NCI-H1417 (cell line): ENCODE data around the gene CLOCK.

Source experiments
- DNase-seq, 3 experiments: peaks; one replicate each; lab custom pipeline; 2025; lab: John Stamatoyannopoulos, UW

The CLOCK gene

DNA sequence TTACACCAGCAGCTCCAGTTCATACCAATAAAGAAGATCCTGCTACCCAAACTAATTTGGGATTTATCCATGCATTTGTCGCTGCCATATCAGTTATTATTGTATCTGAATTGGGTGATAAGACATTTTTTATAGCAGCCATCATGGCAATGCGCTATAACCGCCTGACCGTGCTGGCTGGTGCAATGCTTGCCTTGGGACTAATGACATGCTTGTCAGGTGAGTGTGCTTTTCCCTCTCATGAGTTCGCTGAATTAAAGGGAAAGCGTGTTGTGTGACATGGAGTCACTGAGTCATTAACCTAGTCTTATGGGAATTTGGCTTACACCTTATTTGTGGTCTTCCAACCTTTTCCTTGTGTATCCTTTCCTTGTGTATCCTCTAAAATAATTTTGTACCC, 135.1 kb downstream of the CLOCK start:
- no peak for DNase-seq

DNA sequence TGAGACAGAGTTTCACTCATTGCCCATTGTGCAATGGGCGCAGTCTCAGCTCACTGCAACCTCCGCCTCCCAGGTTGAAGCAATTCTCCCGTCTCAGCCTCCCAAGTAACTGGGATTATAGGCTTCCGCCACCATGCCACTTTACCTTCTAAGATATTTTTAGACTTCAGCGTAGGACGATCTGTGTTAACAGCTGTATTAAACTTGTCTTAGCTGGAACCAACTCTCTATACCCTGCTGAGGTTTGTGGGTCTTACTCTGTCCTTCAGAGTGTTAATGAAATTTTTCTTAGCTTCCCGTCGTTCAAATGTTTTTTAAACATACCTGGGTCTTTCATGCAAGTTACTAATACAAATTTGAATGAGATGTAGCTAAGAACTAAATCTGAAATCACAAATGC, 136.3 kb downstream of the CLOCK start:
- no peak for DNase-seq

DNA sequence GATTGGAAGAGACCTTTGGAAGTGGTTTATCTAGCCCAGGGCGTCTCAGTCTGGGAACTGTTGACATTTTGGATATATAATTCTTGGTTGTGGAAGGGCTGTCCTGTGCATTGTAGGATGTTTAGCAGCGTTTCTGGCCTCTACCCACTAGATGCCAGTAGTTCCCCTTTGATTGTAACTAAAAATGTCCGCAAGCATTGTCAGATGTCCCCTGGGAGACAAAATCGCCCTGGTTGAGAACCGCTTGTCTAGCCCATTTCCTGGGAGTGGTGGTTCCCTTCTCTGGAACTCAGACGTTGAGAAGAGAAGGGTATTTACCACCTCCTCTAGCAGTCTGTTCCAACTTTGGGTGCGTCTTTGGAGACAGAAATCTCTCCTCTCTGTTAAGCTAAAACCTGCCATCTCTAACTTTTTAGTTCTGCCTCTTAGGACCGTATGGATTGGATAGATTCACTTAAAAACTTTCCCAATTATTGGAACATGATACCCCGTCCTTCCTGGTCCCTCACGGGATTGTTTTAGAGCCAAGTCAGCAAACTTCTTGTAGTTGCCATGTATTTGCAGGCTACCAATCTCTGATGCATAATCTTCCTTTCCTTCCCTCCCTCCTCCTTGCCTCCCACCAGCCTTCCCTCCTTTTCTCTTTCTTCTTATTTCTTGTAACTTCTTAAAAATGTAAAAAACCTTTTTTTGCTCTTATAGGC, 137.1 kb downstream of the CLOCK start:
- no peak for DNase-seq

GRCh38 chr4:55407764-55408163, 138.9 kb downstream of the CLOCK start:
- DNase-seq = no peak

DNA sequence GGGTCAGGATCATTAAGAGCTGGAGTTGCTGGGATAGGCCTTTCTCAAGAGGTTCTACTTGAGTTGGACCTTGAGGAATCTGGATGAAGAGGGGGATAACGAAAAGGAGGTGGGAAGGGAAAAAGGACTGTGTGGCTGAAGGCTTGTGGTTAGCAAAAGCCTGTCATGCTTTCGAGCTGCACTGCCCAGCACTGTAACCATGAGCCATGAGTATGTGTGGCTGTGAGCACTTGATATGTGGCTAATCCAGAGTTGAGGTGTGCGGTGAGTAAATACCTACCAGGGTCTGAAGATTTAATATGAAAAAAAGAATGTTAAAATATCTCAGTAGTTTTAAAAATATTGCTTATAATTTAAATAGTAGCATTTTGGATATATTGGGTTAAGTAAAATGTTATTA, 139.6 kb downstream of the CLOCK start:
- DNase-seq = no peak

DNA sequence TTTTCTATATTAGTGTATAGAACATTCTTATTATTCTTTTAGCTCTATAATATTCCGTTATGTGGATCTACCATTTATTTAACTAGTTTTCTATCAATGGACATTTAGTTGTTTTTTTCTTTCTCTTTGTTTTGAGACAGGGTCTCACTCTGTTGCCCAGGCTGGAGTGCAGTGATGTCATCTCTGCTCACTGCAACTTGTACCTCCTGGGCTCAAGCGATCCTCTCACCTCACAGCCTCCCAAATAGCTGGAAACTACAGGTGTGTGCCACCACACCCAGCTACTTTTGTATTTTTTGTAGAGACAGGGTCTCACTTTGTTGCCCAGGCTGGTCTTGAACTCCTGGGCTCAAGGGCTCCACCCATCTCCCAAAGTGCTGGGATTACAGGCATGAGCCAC, 140.2 kb downstream of the CLOCK start:
- no peak for DNase-seq

DNA sequence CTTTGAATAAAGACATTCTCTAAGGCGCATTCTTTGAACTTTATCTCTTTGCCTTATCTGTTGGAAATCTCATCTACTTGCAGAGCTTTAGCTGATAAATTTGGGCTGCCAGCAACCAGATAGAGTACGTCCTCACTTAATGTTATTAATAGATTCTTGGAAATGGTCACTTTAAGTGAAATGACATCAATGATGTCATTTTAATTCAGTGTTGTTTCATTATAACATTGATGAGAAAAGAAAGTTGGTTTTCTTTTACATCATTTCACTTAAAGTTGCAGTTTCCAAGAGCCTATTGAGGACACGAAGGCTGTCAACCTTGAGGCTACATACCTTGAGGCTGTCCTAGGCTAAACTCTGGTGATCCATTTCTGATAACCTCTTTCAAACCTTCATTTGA, 141.6 kb downstream of the CLOCK start:
- DNase-seq = no peak

GRCh38 chr4:55399581-55399980, 147.1 kb downstream of the CLOCK start:
- DNase-seq = no peak

- DNase-seq = peak in 1 of 3 experiments; percentile 14
Observed at GRCh38 chr4:55398966-55399365, 147.7 kb downstream of the CLOCK start.

DNA sequence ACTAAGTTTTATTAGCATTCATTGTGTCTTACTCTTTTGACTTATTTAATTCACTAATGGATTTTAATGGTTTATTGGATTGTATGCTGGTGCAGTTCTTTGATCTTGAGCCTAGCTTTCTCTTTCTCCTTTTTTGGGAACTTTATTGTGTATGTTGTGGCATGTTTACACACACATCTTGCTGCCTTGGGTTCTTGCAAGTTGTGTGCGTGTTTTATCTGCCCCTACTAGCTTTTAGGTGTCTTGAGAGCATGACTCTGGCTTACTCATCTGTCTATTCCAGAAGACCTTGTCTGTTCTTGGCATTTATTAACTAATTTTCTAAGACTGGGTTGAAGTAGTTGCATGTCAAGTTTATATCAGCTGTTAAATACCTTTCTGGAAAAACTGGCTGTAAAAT, 148.2 kb downstream of the CLOCK start:
- no peak for DNase-seq

- peak in 2 of 3 experiments; percentile 18 to 23 for DNase-seq
Observed at GRCh38 chr4:55397520-55398321, 149.0 kb downstream of the CLOCK start.

- DNase-seq = peak in 2 of 3 experiments; percentile 50 to 51
Observed at GRCh38 chr4:55397126-55397436, 149.6 kb downstream of the CLOCK start.

- DNase-seq = peak; percentile 47 to 76 (median 69)
Observed at GRCh38 chr4:55396308-55397125, 150.2 kb downstream of the CLOCK start.

- DNase-seq = peak; percentile 92 to 93 (median 93)
Observed at GRCh38 chr4:55395529-55396307, 151.0 kb downstream of the CLOCK start, which contains the start of gene TMEM165. TMEM165 (plus strand) TSS chr4:55395957; CDS start chr4:55396190, 233 bp downstream.

DNA sequence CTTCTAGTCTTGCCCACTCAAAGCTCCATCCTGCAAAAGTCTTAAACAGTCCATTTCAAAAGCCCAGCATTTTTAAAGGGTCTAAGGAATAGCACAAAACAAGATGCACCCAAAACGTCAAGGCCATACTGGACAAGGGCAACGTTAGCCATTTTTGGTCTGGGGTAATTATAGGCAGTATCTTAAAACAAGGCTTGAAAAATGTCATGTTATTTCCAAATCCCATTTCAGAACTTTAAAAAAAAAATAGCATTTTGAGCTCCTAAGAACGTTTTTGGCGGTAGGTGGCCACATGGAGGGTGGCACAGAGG, 151.5 kb downstream of the CLOCK start:
- DNase-seq = no peak

DNA sequence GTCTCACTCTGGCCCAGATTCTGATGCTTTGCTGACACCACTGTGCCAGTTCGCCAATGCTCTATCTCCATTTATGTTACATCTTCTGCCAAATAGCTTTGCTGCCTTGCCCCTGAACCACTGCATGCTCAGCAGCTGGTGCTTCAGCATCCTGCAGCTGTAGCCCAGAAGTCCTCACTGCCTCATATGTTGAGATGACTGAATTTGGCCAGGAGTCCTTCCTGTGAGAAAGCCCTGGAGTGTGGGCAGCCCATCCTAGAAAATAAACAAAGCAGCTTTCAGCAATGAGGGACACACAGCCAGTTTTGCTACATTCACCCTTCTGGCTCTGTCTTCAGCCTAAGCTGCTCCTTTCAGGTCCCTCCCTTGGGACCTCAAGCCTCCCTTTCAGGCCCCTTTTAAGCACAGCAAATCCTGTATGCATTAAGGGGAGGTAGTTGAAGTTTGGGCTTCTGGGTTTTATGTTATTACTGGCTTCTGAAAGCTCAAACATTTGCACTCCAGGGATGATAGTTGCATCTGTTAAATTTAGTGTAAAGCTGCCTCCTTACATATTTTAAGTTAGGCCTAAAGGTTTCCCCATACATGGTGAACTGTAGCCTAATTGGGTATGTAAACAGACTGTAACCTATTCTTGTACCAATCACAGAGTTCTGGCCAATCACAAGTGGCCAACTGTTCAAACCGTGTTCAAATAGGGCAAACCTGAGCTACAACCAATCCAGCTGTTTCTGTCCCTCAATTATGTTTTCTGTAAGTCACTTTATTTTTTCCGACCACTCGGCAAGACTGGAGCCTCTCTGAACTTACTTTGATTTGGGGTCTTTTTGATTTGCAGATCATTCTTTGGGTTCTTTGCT, 153.0 kb downstream of the CLOCK start:
- no peak for DNase-seq

DNA sequence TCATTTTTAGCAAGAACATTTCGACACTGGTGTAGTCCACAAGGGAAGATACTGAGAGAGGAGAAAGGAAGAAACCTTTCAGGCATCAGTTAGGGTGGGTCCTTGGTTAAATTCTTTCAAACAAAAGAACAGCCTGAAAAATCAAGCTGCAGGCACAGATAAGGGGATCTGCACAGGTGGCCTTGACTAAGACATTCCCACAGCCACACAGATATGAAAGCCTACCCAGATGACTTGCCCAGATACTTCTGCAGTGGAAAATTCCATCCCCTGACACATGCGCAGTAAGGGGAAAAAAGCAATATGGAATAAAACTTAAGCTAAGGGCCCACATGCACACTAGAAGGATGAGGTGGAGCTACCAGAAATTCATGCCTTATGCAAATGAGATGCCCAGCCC, 159.9 kb downstream of the CLOCK start:
- no peak for DNase-seq

DNA sequence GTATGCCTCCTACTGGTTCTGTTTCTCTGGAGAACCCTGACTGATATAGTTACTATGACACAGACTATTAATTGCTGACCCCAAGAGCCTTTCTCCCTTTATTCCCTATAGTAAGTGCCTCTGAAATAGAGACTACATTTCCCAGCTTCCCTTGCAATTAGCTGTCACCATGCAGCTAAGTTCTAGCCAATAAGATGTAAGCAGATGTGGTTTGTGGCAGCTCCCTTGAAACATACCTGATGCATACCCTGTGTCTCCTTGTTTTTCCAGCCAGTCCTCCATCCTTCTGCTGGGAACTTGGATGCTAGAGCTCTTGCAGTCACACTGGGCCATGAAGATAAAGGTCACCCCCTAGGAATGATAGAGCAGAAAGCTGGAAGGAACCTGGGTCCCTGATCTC, 160.6 kb downstream of the CLOCK start:
- DNase-seq = no peak

DNA sequence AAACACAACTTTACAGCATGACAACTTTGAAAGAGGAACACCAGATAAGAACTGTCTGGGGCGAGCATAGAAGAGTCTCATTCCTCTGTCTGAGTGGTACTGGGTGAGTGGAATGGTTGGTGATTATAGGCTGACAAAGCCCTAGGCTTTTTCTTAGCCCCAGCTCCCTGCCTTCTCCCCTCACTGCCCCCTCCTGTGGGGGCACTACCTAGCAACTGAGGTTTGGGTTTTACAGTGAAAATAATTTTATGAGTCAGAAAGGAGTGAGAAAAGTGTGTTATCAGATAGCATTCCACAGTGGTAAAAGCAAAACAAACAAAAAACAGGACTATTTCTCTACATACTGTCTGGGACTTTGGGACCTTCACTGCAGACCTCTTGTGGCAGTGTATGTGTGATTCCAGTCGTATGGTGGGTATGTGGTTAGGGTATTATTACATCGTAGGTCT, 161.5 kb downstream of the CLOCK start:
- no peak for DNase-seq

GRCh38 chr4:55382488-55383003, 164.2 kb downstream of the CLOCK start:
- DNase-seq = no peak

DNA sequence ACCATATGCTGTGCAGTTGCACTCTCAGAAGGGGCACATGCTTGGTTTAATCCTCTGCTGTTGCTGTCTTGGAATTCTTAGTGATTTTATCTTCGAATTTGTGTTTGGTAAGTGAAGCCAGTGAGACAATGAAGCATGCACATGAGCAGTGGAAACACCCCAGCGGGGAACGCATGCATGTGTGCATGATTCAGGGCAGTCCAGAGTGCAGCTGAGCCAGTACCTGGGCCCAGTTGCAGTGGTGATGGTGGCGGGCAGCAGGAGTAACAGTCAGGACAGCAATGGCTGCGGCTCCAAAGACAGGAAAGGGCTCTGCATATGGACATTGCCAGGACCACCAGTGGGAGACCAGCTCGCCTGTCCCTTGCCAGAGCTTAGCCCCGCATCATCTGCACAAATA, 165.2 kb downstream of the CLOCK start:
- DNase-seq = no peak
